Ureter (tissue), 1 donor: Measurements from ENCODE around the gene PDSS2. TPM values are rescaled to one million over a fixed set of nuclear protein-coding genes. Genes with fewer than 3 reads are reported as not detected.
"Not testable (repeated sequence)": the region's sequence is repeated elsewhere in the genome, so short reads cannot be mapped to it uniquely, and the experiment has no call there.

Source experiments
- DNase-seq: peaks from one replicate; pipeline ENCODE4 v3.0.0-alpha.2; 2020; ENCODE audit warnings: low spot score
- total RNA-seq: library from RNA; stranded (reverse); gene quantifications from one replicate; pipeline ENCODE4 v1.2.4, GENCODE V29; 2023
- donor health status: DM: yes; HTN: yes; CAD: no.

The PDSS2 gene
- total RNA-seq, 1 donor from 2014 or later = 17.4 TPM

DNA sequence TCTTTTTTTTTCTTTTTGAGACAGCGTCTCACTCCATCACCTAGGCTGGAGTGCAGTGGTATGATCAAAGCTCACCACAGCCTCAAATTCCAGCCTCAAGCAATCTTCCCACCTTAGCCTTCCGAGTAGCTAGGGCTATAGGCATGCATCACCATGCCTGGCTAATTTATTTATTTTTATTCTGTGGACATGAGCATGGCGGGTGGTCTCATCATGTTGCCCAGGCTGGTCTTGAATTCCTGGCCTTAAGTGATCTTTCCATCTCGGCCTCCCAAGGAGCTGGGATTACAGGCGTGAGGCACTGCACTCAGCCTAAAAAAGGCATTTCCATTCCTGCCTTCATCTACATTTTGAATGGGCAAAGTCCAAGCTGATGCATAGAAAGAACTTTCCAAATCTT, 287.9 kb downstream of the PDSS2 start:
- no peak for DNase-seq

- not testable (repeated sequence) for DNase-seq
Measured at GRCh38 chr6:107164299-107164698, 295.1 kb downstream of the PDSS2 start.

GRCh38 chr6:107161521-107161920, 297.8 kb downstream of the PDSS2 start:
- DNase-seq = no peak

DNA sequence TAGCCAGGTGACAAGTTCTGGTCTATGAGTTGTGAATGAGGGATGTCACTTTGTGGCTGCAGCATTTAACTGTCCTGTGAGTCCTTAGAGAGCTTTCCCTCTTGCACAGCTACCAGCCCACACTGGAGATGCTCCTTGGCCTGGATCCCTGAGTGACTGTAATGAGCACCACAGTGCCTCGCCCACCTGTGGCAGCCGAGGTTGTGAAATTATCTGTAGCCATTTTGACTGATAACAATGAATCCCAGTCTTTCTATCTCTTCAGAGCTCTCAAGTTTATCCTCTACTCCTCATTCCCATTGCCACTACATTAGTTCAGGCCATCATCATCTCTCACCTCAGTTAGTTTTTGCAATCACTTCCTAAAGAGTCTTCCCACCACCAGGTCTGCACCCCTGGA, 302.7 kb downstream of the PDSS2 start:
- no peak for DNase-seq

DNA sequence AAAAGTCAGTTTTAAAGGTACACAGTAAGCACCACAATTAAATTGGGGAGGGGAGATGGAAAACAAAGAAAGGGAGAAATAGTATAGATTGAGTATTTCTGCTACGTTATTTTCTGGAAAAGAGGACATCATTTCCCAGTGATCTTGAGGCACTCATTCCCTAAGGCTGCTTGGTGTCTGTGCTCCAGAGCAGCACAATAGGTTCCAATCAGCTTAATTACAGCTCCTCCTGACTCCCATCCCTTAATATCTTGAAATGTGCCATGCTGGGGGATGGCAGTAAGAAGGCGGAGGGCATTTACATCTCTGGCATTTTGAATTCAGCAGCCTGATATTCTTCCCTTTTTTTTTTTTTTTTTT, 304.6 kb downstream of the PDSS2 start:
- no peak for DNase-seq

DNA sequence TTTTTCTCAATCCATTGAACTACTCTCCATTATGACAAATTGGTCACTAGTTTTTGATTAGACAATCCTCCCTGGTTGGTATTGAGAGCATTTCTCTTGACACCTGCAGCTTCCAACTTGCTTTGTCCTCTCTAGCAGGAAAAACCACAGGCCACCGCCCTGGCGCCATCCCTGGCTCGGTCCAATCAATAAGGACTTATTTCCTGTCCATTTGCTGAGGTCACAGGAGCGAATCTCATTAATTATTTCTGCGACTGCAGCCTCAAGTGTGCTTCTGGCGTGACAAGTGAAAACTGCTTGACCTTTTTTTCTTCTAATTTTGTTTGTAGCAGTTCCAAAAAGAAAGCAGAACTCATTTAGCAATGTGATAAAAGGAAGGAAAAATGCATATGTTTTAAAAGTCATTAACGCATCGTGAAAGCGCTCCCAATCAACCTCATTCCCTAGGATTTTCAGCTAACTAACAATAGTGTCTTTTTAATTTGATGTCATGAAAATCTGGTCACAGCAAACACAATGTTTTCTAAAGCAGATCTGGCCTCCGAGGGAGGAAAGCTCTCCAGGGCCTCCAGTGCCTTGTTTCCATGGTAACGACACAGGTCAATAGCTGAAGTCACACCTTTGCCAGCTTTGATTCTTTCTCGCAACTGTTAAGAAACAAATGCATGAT, 305.1 kb downstream of the PDSS2 start:
- no peak for DNase-seq

DNA sequence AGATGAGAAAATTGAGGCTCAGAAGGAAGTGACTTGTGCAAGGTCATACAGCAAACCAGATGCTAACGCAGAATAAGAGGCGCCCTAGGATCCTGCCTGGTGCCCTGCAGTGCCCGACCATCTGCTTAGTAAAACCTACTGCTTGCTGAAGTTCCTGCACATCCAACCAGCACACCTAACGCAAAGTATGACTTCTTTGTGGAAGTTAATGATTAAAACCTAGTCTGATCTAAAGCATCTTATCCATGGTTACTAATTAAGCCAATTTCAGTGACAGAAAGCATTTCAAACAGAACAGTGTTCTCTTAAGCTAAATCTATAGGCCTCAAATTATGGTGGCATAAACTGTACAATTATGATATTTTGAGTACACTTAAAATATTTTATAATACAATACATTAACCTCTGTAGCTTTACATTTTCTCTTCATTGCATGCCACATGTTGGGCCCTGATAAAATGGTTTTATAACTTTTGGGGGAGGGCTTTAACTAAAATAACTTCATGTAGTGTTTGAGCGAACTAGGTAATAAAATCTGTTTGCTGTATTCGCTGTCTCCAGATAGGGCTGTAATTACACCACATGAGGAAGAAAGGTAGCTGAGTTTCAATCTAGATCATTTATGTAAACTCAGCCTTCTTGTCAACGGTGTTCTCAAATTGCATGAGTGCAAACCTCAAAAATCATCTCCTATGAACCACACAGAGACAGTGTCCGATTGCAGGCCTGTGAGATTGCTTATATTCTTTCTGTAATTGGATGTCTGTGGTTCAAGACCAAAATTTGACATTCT, 306.5 kb downstream of the PDSS2 start:
- no peak for DNase-seq

DNA sequence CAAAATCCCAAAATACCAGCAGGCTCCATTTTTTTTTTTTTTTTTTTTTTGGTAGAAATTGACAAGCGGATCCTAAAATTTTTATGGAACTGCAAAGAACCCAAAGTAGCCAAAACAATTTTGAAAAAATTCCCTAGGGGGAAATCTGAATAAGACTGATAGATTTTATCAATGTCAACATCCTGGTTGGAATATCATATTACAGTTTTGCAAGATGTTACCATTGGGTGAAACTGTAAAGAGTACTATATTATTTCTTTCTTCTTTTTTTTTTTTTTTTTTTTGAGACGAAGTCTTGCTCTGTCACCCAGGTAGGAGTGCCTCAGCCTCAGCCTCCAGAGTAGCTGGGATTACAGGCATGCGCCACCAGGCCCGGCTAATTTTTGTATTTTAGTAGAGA, 314.7 kb downstream of the PDSS2 start:
- DNase-seq = no peak

- DNase-seq = no peak
Measured at GRCh38 chr6:107144014-107144413, 315.4 kb downstream of the PDSS2 start.

DNA sequence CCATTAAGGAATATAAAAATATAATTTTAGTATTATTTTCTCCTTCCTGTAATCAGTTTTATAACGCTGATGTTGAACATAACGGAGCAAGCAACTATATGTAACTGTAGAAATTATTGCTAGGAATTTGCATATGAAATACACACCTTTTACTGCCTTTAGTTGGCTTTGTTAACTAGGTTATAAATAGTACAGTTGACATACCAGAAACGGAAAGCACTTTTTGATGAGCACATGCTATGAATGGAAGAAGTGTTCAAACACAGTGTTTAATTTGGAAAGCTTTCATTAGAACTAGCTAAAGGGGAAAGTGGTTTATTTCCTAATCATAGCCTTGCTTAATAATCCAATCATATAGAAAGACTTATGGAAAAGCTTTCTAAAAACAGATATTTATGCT, 318.8 kb downstream of the PDSS2 start:
- no peak for DNase-seq

DNA sequence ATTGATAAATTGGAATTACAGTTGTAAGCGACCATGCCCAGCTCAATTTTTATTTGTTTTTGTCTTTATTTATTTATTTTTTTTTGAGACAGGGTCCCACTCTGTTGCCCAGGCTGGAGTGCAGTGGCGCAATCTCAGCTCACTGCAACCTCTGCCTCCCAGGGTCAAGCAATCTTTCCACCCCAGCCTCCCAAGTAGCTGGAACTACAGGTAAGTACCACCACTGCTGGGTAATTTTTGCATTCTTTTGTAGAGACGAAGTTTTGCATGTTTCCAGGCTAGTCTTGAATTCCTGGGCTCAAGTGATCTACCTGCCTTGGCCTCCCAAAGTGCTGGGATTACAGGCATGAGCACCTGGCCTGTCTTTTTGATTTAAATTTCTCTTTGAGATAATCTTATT, 323.0 kb downstream of the PDSS2 start:
- not testable (repeated sequence) for DNase-seq

- not testable (repeated sequence) for DNase-seq
Measured at GRCh38 chr6:107135048-107135680, 324.2 kb downstream of the PDSS2 start.

DNA sequence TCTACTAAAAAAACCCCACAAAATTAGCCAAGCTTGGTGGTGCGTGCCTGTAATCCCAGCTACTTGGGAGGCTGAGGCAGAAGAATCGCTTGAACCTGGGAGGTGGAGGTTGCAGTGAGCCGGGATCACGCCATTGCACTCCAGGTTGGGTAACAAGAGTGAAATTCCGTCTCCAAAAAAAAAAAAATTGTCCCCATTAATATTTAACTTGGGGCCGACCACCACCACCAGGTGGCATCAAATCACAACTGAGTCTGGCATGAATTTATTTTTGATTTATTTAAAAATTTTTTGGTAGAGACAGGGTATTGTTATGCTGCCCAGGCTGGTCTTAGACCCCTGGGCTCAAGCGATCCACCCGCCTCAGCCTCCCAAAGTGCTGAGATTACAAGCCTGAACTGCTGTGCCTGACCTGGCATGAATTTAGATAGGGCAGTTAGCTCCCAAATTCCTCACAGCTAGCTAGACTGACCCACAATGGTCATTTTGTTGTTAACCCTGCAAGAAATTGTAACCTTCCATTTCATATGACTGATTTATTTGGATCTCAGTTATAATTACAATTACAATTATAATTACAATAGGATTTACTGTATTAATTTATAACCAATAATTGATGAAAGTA, 326.9 kb downstream of the PDSS2 start:
- DNase-seq = no peak

- no peak for DNase-seq
Measured at GRCh38 chr6:107129370-107129925, 329.9 kb downstream of the PDSS2 start.

DNA sequence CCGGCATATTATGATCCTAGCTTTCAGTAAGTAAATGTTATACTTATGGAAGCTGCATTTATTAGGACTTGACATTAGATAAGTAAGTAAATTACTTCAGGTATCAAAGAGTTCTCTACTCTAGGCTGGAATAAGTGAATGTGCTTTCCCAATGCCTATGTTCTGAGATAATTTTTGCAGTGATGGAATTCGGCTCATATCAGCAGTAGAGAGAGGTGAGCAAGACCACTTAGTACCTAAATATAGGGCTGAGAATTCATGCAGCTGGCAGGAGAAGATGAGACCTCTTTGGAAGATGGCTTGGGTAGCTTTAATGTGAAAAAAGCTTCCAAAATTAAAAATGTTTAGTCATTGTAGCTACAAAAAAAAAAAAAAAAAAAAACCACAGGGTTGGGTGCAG, 330.8 kb downstream of the PDSS2 start:
- DNase-seq = no peak

GRCh38 chr6:107128175-107128574, 331.2 kb downstream of the PDSS2 start:
- DNase-seq = no peak

DNA sequence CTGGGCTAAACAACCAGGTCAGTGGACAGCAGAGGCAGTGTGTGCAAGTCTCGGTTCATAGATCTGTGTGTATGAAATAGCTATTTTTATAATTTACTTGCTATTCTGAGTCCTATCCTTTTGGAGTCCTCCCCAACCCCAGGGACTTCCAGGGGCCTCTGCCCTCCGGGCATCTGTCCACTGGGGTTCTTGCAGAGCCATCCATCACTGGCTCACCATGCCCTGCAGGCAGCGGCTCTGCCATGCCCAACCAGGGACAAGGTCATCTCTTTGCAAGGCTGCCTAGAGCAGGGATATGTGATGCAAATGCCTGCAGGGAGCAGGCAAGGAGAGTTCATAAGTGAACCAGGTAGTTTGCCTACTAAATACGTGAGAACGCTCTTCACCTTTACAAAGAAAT, 333.6 kb downstream of the PDSS2 start:
- no peak for DNase-seq

- DNase-seq = no peak
Measured at GRCh38 chr6:107124934-107125348, 334.4 kb downstream of the PDSS2 start.

DNA sequence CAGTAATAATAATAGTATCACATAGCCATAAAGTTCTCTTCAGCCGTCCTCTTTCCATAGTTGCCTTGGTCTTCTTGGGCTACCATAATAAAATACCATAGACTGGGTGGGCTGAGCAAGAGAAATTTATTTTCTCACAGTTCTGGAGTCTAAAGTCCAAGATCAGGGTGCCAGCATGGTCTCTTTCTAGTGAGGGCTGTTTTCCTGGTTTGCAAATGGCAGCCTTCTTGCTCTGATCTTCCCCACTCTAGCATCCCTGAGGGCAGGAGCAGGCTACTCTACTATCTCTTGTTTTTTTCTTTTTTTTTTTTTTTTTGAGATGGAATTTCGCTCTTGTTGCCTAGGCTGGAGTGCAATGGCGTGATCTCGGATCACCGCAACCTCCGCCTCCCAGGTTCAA, 335.9 kb downstream of the PDSS2 start:
- DNase-seq = no peak

DNA sequence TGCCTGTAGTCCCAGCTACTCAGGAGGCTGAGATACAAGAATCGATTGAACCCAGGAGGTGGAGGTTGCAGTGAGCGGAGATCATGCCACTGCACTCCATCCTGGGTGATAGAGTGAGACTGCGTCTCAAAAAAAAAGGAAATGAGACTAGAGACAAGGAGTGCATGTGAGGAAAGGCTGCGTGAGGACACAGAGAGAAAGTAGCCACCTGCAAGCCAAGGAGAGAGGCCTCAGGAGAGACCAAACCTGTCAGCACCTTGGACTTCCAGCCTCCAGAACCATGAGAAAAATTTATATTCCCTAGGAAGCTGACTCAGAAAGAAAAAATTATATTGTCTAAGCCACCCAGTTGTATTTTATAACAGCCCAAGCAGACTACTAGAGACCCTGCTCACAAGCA, 336.6 kb downstream of the PDSS2 start:
- no peak for DNase-seq

DNA sequence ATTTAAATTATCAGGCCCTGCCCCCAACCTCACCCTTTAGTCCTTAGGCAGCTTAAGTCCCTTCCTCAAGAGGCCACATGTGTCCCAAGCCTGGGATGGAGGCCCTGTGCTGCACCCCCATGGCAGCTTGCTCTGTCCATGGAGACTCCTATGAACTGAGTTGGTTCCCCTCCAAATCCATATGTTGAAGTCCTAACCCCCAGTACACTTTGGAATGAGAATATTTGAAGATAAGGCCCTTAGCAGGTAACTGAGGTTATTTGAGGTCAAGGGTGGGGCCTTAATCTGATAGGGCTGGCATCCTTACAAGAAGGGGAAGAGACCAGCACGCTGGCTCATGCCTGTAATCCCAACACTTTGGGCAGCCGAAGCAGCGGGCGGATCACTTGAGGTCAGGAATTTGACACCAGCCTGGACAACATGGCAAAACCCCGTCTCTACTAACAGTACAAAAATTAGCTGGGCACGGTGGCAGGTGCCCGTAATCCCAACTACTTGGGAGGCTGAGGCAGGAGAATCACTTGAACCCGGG, 337.3 kb downstream of the PDSS2 start:
- no peak for DNase-seq

DNA sequence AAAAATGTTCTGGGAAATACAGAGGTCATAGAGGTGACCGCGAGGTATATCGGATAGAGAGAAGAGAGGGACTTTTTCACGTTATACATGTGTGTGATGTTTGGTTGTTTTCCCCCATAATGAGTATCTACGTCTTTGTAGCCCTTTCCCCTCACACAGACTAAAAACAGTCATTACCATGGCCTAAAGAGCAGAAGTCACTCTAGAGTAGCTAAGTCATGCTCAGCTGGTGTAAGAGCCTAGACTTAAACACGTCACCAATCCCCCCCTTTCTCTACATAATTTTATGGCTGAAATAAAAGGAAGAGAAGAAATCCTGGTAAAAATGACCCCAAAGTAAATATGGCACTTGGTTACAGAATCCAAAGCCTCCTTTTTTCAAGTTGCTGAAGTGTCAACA, 338.1 kb downstream of the PDSS2 start:
- no peak for DNase-seq
